Testis (tissue), 2 donors: ENCODE measurements around the gene TAP2.

Experiments
- POLR2A ChIP-seq: fragments of 450-650 bp; IDR thresholded peaks from one replicate; pipeline ENCODE4 v1.6.1; 2017; ENCODE audit warnings: antibody characterized with exemption, mild to moderate bottlenecking, moderate library complexity
- TF ChIP-seq, protein P1 (sequence below), 3 experiments: fragments of 450-650 bp in 2 of 3; fragments of 200-600 bp in 1 of 3; sonication (generic) in 1 of 3; IDR thresholded peaks; one replicate each; pipeline ENCODE4 v1.5.1; 2016 to 2019; ENCODE audit warnings: antibody characterized with exemption in 3 of 3, mild to moderate bottlenecking in 2 of 3, moderate library complexity in 1 of 3

DNA sequence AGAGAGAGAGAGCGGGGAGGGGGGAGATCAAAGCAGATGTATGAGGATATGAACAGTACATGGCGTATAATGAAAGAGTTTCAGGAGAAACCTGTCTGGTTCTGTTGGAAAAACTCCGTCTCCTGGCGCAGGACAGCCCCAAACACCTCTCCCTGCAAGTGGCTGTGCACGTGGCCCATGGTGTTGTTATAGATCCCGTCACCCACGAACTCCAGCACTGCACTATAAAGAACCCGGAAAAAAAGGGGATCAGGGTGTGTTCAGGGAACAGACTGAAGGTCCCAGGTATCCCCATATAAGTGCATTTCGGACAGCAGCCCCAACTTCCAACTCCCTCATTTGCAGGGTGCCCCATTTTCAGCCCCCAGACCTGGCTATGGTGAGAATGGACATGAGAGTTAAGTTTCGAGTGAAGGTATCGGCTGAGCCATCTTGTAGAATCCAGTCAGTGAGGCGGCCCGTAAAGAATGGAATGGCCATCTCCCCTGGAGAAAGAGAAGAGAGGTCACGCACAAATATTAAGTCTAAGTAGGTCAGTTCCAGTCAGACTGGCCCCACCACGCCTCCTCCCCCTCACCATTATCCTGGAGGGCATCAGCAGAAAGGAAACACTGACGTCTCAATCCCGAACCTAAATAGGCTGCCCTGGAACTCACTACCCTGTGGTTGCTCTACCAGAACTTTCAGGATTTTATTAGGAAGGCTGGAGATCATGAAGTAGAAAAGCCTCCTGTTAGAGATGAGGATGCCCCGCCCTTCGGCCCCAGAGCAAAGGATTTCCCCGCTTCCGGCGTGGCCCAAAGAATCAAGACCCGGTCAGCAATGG lies 13.7 kb upstream of the TAP2 start:
- TF ChIP-seq, protein P1, sequence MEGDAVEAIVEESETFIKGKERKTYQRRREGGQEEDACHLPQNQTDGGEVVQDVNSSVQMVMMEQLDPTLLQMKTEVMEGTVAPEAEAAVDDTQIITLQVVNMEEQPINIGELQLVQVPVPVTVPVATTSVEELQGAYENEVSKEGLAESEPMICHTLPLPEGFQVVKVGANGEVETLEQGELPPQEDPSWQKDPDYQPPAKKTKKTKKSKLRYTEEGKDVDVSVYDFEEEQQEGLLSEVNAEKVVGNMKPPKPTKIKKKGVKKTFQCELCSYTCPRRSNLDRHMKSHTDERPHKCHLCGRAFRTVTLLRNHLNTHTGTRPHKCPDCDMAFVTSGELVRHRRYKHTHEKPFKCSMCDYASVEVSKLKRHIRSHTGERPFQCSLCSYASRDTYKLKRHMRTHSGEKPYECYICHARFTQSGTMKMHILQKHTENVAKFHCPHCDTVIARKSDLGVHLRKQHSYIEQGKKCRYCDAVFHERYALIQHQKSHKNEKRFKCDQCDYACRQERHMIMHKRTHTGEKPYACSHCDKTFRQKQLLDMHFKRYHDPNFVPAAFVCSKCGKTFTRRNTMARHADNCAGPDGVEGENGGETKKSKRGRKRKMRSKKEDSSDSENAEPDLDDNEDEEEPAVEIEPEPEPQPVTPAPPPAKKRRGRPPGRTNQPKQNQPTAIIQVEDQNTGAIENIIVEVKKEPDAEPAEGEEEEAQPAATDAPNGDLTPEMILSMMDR (IDR thresholded peaks at IDR 0.05): no peak
- TF ChIP-seq POLR2A: no peak
